ENCODE data around the gene IKBKG.
"Not testable (repeated sequence)": the region's sequence is repeated elsewhere in the genome, so short reads cannot be mapped to it uniquely, and the experiment has no call there.

Gene IKBKG

GRCh38 chrX:154526901-154527675 lies 20.3 kb upstream of the IKBKG start:
- DNase-seq (ENCODE audit: low read depth) = peak; percentile 72

- DNase-seq (ENCODE audit: low read depth) = peak; percentile 54
These were observed 18.2 kb upstream of the IKBKG start for GRCh38 chrX:154529206-154529612.

- DNase-seq (ENCODE audit: low read depth) = no peak
These were observed 17.1 kb upstream of the IKBKG start for GRCh38 chrX:154530286-154530685.

- peak; percentile 80 for DNase-seq (ENCODE audit: low read depth)
These were observed 15.8 kb upstream of the IKBKG start for GRCh38 chrX:154531626-154532025.

GRCh38 chrX:154532690-154533089 lies 14.7 kb upstream of the IKBKG start:
- DNase-seq (ENCODE audit: low read depth) = no peak

- peak; percentile 71 for DNase-seq (ENCODE audit: low read depth)
These were observed 12.7 kb upstream of the IKBKG start for GRCh38 chrX:154534526-154535322.

- DNase-seq (ENCODE audit: low read depth) = no peak
These were observed 11.5 kb upstream of the IKBKG start for GRCh38 chrX:154535892-154536291.

- no peak for DNase-seq (ENCODE audit: low read depth)
These were observed 8.3 kb upstream of the IKBKG start for GRCh38 chrX:154539077-154539476.

- not testable (repeated sequence) for DNase-seq (ENCODE audit: low read depth)
These were observed 7.1 kb upstream of the IKBKG start for GRCh38 chrX:154540365-154540764.

GRCh38 chrX:154540897-154541535 lies 6.4 kb upstream of the IKBKG start:
- DNase-seq (ENCODE audit: low read depth) = no peak

- DNase-seq (ENCODE audit: low read depth) = no peak
These were observed 5.9 kb upstream of the IKBKG start for GRCh38 chrX:154541589-154541895.

- DNase-seq (ENCODE audit: low read depth) = peak; percentile 93
These were observed 5.3 kb upstream of the IKBKG start for GRCh38 chrX:154541896-154542722.

GRCh38 chrX:154542723-154543424 lies 4.5 kb upstream of the IKBKG start:
- DNase-seq (ENCODE audit: low read depth) = no peak

GRCh38 chrX:154545673-154546274 lies 1.6 kb upstream of the IKBKG start:
- DNase-seq (ENCODE audit: low read depth) = no peak

- no peak for DNase-seq (ENCODE audit: low read depth)
These were observed 821 bp upstream of the IKBKG start, which contains the start of gene G6PD for GRCh38 chrX:154546354-154547244. TSS of gene G6PD (minus strand) at chrX:154546846. CDS start at chrX:154546155, 691 bp downstream.

GRCh38 chrX:154548028-154548316 lies 552 bp downstream of the IKBKG start:
- DNase-seq (ENCODE audit: low read depth) = peak; percentile 57

- peak; percentile 50 for DNase-seq (ENCODE audit: low read depth)
These were observed 2.3 kb downstream of the IKBKG start for GRCh38 chrX:154549766-154550165.

GRCh38 chrX:154552112-154552806 lies 4.8 kb downstream of the IKBKG start:
- DNase-seq (ENCODE audit: low read depth) = not testable (repeated sequence)

GRCh38 chrX:154558060-154558690 lies 10.8 kb downstream of the IKBKG start:
- DNase-seq (ENCODE audit: low read depth) = not testable (repeated sequence)

All from amniotic epithelial cell (primary cell).